ENCODE data around the gene MED25.

- TF ChIP-seq CTCF (conservative IDR thresholded peaks at IDR 0.05; ENCODE audit: low read length) (peak; percentile 52), EZH2phosphoT487 (IDR thresholded peaks at IDR 0.05; ENCODE audit: borderline replicate concordance) (no peak)
Measured at GRCh38 chr19:49862391-49863253, 44.5 kb downstream of the MED25 start.

All from Loucy (cell line).